ENCODE measurements around the gene PSMB9. TPM values are rescaled to one million over a fixed set of nuclear protein-coding genes. Genes with fewer than 3 reads are reported as not detected.

The PSMB9 gene
- total and polyA plus RNA-seq, 9 of the 15 experiments (the other 6 are each of a cell fraction or from before 2014, with no cell fraction given): 1.1 to 3.7 (median 2.4) TPM

DNA sequence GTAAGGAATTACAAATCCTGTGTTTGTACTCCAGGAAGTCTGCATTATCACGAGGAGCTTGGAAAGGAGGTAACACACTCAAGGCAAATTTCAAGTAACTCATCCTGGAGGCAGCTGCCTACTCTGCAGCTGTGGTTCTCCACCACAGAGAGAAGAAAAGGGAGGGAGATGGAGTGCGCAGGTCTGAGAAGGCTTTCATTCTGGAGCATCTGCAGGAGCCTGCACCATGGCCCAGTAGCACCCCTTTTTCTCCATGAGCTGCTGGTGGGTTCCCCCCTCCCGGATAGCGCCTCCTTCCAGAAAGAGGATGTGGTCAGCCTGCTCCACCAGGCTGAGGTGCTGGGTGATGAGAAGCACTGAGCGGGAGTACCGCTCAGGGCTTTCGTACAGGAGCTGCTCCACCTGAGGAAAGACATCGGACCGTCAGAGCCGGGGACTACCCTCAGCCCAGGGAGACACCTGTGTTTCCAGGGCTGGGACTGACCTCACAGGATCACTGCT is 8.6 kb upstream of the PSMB9 start:
- ATAC-seq: no peak
- Histone ChIP-seq H3K9me1 (ENCODE audit: control insufficient read depth, insufficient read depth, low read length) (no peaks in the 10 kb centered on the region), H3K4me1 (replicated peaks in 1 of 2; ENCODE audit: control insufficient read depth in 2 of 2, insufficient read depth in 2 of 2, low read length in 2 of 2) (peaks cover 0 to 16% of the 10 kb centered on the region in 2 experiments; a peak in 3 of 5 replicates), H3K79me2 (ENCODE audit: control insufficient read depth, insufficient read depth, low read length) (no peaks in the 10 kb centered on the region), H2AFZ (ENCODE audit: low read depth, low read length) (no peak overlapping the region), H3K9me3 (replicated peaks; ENCODE audit: control insufficient read depth, insufficient read depth, low read depth, low read length) (no peaks in the 10 kb centered on the region), H4K20me1 (replicated peaks; ENCODE audit: control insufficient read depth, insufficient read depth, low read length) (no peaks in the 10 kb centered on the region; the same call in 1 of the 2 replicates), H3K36me3 (ENCODE audit: control insufficient read depth, insufficient read depth, low read length) (no peaks in the 10 kb centered on the region), H3K27ac (ENCODE audit: extremely low read depth, low read depth, low read length) (no peak overlapping the region), H3K4me2 (ENCODE audit: insufficient read depth, low read length) (no peak overlapping the region), H3K4me3 (no peak overlapping the region), H3K27me3 (ENCODE audit: control insufficient read depth in 2 of 2, insufficient read depth in 2 of 2, low read length in 2 of 2) (peaks cover 9 to 41% of the 10 kb centered on the region in 2 experiments; a peak in 4 of 5 replicates), H3K9ac (ENCODE audit: insufficient read depth in 1 of 2, low read depth in 2 of 2, low read length in 2 of 2) (no peak overlapping the region)
- DNase-seq (ENCODE audit: extremely low read depth in 1 of 4, low spot score in 3 of 4): no peak
- FAIRE-seq: no peak
- intact Hi-C loops (cut with micrococcal nuclease) (no loop called here), in situ Hi-C loops (cut with MboI) (no loop called here)
- TF ChIP-seq SPI1 (IDR thresholded peaks at IDR 0.05; ENCODE audit: borderline replicate concordance, low read depth, low read length): peak; percentile 47; the same call in 1 of the 2 replicates
- TF ChIP-seq, protein P1, sequence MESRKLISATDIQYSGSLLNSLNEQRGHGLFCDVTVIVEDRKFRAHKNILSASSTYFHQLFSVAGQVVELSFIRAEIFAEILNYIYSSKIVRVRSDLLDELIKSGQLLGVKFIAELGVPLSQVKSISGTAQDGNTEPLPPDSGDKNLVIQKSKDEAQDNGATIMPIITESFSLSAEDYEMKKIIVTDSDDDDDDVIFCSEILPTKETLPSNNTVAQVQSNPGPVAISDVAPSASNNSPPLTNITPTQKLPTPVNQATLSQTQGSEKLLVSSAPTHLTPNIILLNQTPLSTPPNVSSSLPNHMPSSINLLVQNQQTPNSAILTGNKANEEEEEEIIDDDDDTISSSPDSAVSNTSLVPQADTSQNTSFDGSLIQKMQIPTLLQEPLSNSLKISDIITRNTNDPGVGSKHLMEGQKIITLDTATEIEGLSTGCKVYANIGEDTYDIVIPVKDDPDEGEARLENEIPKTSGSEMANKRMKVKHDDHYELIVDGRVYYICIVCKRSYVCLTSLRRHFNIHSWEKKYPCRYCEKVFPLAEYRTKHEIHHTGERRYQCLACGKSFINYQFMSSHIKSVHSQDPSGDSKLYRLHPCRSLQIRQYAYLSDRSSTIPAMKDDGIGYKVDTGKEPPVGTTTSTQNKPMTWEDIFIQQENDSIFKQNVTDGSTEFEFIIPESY (CRISPR knock-in tag; IDR thresholded peaks at IDR 0.05): peak; percentile 57; the same call in 1 of the 2 replicates
- TF ChIP-seq, protein P2, sequence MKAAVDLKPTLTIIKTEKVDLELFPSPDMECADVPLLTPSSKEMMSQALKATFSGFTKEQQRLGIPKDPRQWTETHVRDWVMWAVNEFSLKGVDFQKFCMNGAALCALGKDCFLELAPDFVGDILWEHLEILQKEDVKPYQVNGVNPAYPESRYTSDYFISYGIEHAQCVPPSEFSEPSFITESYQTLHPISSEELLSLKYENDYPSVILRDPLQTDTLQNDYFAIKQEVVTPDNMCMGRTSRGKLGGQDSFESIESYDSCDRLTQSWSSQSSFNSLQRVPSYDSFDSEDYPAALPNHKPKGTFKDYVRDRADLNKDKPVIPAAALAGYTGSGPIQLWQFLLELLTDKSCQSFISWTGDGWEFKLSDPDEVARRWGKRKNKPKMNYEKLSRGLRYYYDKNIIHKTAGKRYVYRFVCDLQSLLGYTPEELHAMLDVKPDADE (conservative IDR thresholded peaks at IDR 0.05; ENCODE audit: control insufficient read depth, low read depth, low read length): no peak
- no TSS peak for BruUV-seq (replicated peaks)
- POLR2A ChIA-PET: interaction anchor here (0.6 to 2.9 kb wide), 7 partner anchors 8 to 1131 kb away, joined by 3 to 13 read pairs (median 3); partner anchors contain the start of genes BRD2, PSMB9 and TAP1
- CTCF ChIA-PET (ENCODE audit: low intra/inter-chr PET ratio): no interaction called here
- WGBS (ENCODE audit: insufficient coverage, low coverage, missing lambda C conversion rate): 11% methylated on average over 10 of the region's 10 CpGs

Data from K562 (cell line).